CD4-positive, alpha-beta T cell treated with Interferon alpha-2 for 1 hour (primary cell): ENCODE results near the gene STBD1.
"Not testable (repeated sequence)": the region's sequence is repeated elsewhere in the genome, so short reads cannot be mapped to it uniquely, and the experiment has no call there.

Experiments
- DNase-seq, 2 donors: peaks; one replicate each; pipeline ENCODE4 v3.0.0-alpha.2; 2020 to 2022

STBD1 gene

DNA sequence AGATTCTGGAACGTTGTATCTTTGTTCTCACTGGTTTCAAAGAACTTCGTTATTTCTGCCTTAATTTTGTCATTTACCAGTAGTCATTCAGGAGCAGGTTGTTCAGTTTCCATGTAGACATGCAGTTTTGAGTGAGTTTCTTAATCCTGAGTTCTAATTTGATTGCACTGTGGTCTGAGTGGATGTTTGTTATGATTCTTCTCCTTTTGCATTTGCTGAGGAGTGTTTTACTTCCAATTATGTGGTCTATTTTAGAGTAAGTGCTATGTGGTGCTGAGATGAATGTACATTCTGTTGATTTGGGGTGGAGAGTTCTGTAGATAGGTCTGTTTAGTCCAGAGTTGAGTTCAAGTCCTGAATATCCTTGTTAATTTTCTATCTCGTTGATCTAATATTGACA, 18.7 kb upstream of the STBD1 start:
- DNase-seq, result not testable (repeated sequence)

DNA sequence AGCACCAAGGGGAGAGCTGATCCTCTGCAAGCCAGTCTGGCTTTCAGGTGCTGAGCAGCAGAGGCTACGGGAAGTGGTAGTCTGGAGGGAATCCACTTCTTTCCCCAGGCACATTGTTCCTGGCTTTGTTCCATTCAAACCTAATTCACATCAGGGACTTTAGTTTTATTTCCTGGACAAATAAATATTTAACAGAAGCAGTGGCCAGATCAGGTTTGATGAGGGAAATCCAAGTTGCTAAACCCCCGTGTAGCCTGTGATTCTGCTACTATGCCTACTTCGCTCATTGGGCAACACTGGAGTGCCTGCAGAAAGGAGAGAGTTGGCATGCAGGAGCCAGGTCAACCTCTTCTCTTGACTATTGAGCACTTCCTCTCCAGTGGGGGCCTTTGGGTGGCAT, 13.8 kb upstream of the STBD1 start:
- no peak for DNase-seq

DNA sequence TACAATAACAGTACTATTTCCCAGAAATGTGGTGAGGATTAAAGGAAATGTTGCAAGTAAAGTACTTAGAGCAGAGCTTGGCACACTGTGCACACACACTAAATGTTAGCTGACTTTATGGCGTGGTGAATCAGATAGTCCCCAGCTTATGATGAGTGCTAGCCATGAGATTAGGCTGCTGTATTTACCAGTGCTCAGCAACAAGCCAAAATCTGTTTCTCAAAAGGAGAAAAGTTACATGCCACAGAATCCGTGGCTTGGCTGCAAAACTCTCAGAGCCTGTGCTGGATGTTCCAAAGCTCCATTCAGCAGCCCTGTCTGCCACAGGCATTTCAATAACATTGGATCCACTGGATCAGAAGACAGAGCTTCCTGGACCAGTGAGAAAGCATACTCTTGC, 12.8 kb upstream of the STBD1 start:
- DNase-seq, result no peak

DNA sequence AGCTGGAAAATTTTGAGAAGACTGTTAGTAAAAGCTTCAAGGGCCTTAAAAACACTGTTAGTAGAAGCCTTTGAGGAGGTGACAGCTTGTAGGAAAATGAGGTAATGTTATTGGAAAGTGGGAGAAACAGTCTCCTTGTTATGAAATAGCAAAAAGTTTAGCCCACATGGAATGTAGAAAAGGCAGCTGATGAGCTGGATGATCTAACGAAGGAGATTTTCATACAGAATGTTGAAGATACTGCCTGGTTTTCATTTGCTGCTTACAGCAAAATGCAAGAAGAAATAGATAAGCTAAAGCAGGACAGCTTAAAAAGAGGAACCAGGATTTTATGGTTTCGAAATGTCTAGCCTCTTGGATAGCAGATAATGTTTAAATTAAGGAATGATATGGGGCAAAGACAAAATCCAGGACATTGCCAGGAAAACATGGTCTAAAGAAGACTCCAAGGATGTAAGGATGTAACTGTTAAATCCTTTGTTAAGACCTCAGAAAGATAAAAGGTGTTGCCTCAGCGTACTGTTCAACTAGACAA, 10.2 kb upstream of the STBD1 start:
- no peak for DNase-seq

DNA sequence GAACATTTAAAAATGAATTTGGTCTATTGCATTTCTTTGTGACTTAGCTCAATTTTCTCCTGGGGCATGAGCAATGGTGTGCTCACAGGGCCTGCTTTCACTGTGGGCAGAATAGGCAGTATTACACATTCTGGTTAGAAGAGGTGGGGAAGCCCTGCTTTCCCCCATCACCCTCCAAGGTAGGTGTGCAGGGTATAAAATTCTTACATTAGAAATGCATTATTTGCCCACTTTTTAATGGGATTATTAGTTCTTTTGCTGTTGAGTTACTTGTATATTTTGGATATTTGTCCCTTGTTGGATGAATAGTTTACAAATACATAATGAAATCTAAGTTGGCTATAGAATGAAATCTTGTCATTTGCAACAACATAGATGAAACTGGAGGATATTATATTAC, 8.3 kb upstream of the STBD1 start:
- no peak for DNase-seq

DNA sequence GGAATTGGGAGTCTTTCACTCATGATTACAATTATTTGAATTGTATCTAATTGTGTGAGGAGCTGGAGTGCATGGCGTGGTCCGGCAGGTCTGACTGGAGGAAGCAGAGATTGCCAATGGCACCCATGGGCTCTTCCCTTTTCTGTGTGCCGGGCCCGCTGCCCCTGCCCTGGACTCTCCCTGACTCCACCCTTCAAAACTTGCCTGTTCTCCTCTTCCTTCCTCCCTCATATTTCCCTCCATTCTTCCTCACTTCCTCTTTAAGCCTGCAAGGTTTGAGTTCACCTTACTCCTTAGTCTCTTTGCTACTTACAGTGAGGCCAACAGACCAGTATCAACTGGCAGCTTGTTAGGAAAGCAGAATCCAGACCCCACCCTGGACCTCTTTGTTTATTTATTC, 6.5 kb upstream of the STBD1 start:
- DNase-seq, result no peak

DNA sequence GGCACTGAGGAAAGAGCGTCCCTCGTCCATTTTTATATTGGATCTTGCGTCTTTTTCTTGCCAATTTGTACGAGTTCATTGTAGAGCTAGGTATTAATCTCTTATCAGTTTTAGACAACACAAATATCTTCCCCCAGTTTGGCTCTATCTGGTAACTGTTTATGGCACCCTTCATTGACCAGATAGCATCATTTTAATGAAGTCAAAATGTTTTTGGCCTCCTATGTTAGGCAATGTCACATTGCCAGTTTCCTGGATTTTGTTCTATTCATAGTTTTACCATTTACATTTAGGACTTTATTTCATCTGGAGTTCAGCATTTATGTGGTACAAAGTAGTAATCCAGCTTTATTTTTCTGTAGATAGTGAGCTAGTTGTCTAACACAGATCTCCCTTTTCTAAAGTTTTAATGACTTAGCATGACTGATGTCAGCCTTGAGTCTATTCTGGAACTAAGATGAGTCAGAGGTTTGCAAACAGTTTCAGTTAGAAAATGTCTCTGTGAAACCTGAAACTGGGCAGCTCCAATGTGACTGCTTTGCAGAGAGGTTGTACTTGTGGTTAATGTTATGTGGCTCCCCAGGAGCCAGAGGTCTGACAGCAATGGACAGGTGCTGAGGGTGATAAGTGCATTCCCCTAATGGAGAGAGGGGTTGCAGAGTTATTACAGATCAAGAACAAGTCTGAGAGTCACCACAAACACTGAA, 5.3 kb upstream of the STBD1 start:
- DNase-seq, result no peak

DNA sequence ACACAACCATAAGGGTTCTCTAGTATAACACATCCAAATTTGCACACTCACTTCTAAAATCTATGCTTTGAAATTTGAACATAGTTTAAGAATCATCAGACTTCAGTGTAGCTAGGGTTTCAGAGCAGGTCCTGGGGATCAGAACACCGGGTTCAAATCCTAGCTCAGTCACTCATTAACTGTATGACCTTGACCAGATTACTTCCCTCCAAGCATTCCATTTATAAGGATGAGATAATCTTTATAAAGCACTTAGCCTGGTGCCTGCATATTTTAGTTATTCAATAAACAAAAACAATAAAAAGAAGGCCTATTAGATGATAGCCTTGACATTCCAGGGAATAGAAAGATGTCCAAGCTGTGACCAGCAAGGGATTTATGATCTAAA, 4.8 kb upstream of the STBD1 start:
- no peak for DNase-seq

DNA sequence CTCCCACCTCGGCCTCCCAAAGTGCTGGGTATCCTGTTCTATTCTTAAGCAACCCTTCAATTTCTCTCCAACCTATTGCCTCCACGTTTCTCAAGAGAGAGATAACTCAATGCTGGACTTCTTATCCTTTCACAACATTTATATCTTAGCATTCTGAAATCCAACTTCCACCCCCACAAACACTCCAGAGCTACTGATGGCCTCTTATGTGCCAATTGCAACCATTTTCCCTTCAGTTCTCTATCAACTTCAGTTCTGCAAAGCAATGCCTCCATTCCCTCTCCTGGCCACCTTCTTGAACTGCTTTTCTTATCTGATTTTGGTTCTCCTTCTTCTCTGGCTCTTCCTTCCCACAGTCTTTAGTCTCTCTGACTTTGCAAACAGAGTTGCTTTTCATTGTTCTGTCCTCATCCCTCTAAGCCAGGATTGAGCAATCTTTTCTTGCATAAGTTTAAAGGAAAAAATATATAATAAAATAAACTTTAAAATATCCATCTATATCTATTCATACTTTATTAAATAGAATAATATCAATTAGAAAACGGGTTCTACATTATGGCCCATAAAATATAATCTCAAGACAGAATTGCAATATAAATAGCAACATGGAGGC, 3.6 kb upstream of the STBD1 start:
- DNase-seq, result no peak

DNA sequence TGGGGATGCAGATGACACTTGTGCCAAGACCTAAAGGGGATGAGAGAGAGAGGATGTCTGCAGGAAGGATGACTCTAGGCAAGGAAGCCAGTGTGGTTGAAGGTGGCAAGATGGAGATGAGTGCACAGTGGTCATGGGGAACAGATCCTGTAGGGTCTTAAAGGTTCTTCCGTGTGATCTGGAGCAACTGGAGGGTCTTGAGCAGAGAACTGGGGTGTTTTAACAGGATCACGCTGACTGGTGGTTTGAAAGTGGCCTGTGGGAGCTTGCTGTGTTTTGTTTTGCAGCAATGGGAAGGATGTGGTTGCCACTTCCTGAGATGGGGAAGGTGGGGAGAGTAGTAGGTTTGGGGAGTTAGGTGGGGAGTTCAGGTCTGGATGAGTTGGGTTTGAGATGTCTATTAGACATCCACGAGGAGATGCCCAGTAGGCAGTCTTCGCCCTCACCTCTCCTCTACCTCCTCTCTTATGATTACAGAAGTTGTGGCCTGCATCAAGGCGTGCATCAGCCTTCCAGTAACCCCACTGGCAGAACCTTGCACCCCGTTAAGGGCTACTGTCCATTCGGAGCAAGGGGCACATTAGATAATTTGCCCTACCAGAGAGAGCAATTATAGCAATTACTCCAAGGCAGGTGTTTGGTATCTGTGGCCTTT, 1.4 kb upstream of the STBD1 start:
- DNase-seq, result peak in 1 of 2 donors; percentile 25

DNA sequence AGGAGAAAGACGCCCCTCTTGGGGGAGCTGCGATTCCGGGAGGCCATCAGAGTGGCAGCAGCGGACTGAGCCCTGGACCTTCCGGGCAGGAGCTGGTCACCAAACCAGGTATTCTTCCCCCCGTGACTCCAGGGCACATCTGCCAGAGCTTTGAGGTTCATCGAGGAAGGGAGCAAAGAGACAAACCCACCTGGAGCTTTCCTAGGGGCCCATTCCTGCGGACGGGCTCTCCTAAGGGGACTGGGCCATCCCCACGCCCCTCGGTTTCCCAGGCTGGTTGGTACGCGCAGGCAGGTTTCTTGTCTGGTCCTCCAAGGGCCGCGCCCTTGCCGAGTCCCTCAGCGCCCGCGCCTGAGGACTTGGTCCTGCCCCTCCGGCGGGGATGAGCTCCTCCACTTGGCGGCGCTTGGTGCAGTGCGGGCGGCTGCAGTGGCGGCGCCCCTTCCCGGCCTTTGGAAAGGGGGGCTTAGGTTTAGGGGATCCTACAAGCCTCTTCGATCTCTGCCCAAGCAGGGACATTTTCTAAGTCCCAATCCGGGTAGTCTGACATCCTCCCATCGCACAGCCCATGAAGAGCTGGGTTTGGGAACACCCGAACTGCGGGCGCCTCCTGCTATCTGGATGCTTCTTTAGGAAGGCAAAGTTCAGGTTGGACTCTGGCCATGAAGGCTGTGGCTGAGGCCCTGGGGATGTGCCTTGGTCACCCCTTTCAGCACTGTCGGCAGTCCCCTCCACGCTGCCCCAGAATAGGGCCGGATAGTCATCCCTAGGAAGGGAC, 538 bp downstream of the STBD1 start:
- peak in 1 of 2 donors; percentile 19 for DNase-seq

DNA sequence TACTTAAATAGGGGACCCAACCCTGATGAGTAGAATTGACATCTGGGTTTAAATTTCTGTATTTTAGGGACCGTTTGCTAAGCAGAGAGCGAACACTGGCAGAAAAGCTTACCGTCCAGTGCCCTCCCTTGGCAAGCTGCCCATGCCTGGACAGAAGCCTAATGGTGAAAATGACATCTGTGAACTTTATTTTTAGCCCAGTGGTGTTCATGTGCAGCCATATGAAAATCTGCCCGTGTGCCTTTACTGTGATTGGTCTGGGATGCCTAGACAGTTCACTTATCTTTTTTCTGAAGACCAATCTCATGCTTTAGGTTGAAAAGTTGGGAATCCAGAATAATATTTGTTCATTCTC, 1.1 kb downstream of the STBD1 start:
- no peak for DNase-seq

DNA sequence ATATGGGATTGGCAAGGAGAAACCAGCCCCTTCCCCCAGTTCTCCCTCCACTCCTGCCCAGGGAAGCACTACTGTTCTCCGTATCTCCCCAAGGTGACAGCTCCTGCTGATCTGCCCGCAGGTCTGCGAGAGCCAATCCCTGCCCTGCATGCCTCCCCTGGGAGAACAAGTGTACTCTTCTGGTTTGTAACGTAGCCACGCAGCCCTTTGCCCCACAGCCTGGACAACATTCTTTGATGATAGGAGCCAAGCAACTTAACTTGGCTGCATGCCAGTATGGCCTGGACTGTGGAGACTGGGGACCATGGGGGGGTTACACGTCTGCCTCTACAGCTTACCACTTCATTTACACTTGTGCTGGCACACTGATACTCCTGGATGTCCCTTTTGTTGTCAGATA, 2.0 kb downstream of the STBD1 start:
- no peak for DNase-seq

DNA sequence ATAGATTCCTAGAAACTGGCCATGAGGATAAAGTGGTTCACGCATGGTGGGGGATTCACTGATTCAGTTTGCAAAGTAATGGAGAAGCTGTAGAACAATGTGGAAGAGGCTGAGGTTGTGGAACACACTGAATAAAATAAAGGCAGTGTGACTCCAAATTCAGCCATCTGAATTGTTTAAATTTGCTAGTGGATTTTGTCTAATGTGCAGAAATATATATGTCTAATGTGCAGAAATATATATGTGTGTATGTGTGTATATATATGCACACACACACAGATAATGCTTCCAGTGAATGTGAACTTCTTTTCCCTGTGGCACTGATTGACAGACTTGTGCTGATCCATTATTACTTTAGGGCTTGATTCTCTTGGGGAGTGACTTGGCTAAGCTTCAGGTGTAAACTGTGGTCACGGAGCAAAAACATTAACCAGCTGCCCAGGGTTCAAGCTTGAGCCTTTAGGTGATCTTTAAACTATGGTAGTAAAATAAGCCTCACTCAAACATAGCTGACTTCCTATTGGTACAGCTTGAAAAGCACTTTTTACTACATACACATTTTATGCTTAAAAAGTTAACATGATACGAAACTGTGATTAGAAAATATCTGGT, 3.5 kb downstream of the STBD1 start:
- no peak for DNase-seq

DNA sequence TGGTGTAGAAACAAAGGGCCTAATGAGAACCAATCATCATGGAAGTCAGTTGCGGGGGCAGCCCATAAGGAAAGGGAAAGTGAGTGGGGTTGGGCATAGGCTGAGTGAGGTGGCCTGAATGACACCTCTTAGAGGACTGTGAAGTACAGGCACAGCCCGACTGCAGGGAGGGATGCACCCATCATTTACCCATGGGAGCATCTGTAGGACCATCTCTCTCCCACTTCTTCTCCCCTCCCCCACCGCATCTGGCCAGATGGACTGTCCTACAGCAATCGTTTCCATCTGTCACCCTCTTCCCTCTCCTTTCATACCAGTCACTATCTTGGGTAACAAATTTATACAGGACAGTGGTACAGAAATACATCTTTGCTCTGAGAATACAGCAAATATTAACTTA, 4.2 kb downstream of the STBD1 start:
- no peak for DNase-seq

DNA sequence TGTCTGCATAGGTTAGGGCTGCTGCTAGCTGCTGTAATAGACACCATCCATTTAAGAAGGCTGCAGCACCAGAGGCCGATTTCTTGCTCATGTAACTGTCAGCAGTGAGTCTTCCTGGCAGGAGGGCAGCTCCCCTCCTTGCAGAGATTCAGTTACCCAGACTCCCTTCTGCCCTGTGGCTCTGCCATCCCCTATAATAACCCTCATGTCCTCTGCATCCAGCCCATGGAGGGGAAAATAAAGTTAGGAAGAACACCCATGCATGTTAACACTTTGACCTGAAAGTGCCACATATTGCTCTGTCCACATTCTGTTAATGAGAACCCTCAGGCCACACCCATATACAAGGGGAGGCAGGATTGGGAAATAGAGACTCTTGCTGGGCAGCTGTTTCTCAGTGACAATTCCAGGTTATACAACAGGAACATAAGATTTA, 5.4 kb downstream of the STBD1 start:
- DNase-seq, result no peak

DNA sequence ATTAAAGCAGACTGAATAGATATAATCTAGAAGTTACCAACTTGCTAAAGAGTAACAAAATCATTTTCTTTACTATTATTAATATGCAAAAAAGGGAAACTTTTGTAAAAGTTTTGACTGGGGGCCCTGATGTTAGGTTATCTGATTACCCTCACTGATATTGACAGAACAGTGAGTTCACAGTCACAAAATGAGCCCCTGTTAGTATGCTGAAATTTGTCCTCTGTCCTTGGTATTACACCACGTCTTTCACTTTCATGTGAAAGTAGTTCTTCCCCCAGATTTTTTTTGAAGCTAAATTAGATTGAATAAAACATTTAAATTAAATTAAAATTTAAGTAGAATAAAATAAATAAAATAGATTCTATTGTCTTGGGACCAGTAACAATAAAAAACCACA, 5.9 kb downstream of the STBD1 start:
- DNase-seq, result no peak

DNA sequence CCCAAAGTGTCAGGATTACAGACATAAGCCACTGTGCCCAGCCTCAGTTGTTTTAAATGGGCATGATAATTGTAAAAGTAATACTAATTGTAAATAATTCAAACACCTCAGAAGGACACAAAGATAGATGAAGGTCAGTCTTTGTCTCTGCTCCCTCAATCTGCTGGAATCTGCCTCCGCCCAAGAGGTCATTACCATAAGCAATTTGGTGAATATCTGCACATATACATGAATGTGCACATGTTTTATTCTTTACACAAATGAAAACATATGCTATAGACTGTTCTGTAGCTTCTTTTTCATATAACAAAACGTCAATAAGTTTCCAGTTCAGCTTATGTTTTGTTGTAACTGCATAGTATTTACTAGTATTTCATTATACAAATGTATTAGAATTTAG, 7.0 kb downstream of the STBD1 start:
- DNase-seq, result no peak

DNA sequence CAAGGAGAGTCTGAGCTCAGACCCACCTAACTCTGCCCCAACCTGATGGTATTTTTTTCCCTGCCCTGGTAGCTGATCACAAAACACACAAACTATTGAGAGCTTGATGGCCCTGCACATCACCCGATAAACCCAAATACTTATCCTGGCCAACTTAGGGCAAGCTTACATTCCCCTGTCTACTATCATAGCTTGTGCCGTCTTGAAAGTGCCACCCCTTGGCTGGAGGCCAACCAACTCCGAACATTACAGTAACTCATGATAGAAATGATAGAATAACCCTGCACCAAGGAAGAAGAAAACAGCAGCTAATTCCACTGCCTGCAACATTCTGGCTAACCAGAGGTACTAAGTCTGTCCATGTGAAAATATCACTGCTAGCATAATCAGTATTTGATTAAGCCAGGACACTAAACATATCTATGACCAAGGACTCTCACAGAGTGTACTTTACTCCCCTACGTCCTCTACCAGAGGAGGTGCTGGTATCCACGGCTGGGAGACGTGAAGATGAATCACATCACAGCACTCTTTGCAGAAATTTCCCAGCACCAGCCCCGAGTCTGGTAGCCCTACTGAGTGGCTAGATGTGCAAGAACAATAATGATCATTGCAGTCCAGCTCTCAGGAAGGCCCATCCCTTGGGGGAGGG, 8.9 kb downstream of the STBD1 start:
- no peak for DNase-seq

DNA sequence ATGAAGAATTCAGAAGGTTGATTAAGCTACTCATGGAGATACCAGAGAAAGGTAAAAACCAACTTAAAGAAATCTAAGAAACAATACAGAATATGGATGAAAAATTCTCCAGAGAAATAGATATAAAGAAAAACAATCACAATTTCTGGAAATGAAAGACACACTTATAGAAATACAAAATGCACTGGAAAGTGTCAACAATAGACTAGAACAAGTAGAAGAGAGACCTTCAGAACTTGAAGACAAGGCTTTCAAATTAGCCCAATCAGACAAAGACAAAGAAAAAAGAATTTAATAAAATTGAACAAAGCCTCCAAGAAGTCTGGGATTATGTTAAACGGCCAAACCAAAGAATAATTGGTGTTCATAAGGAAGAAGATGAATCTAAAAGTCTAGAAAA, 9.6 kb downstream of the STBD1 start:
- no peak for DNase-seq

DNA sequence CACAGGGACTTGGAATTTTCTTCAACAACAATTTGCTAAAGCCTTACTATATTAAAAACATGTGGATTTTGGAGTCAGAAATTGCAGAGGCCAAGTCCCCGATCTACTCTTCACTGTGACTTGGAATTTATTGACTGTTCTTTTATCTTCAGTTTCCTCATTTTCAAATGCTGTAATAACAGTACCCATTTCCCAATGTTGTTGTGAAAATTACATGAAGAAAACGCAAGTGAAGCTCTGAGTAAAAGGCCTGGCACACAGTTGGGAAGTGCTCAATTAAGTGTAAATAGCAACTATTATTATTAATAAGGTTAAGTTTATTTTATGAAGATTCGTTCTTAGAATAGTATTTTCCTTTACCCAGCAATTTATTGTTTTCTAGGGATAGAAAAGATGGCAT, 15.7 kb downstream of the STBD1 start:
- DNase-seq, result no peak

DNA sequence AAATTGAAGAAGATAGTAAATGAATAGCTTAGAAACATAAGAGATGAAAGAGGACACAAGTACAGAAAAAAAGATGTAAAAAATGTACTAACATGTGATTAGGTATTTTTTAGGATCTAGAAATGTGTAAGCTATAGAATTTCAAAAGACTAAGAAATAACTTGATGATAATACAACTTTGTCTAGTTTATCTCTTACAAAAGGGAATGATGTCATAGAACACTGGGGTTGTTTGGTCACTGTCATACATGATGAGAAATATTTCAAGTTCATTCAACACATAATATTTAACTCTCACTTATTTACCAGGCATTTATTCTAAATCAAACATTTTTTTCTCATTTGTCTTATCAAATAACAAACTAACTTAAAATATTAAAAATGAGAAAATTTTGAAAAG, 18.5 kb downstream of the STBD1 start:
- DNase-seq, result no peak

DNA sequence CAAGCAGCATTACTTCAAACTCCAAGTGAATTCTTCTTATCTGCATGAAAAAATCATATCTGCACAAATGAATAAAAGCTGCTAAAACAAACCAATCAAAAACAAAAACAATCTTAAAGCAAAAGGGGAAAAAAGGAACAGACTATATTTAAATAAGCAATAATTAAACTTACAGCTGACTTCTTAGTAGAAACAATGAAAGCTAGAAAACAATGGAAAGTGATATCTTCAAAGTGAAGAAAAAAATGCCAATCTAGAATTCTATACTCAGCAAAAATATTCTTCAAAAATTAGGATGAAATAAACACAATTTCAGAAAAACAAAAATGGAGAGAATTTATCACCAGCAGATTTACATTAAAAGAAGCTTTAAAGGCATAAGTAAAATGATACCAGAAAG, 20.0 kb downstream of the STBD1 start:
- no peak for DNase-seq
